Left ventricle myocardium inferior (tissue), 1 donor: ENCODE results near the gene IQCK. TPM values are rescaled to one million over a fixed set of nuclear protein-coding genes. Genes with fewer than 3 reads are reported as not detected.

Experiments used
- DNase-seq: peaks from one replicate; pipeline ENCODE4 v3.0.0-alpha.2; 2020
- H3K27ac ChIP-seq: fragments of 200-600 bp; replicated peaks from 2 replicates; pipeline ENCODE4 v1.8.0; 2021
- H3K27me3 ChIP-seq: fragments of 200-600 bp; 2 replicates; pipeline ENCODE4 v1.8.0; 2021; ENCODE audit warnings: low read depth
- H3K36me3 ChIP-seq: fragments of 200-600 bp; 2 replicates; pipeline ENCODE4 v1.8.0; 2021
- H3K4me1 ChIP-seq: fragments of 200-600 bp; 2 replicates; pipeline ENCODE4 v1.8.0; 2021
- H3K4me3 ChIP-seq: fragments of 200-600 bp; 2 replicates; pipeline ENCODE4 v1.8.0; 2021; ENCODE audit warnings: mild to moderate bottlenecking, moderate library complexity
- H3K9me3 ChIP-seq: fragments of 200-600 bp; replicated peaks from 2 replicates; pipeline ENCODE4 v1.8.0; 2021
- intact Hi-C: fragments of 100-400 bp; cut with micrococcal nuclease; formaldehyde crosslinking; loops from one replicate; pipeline ENCODE4 v1.11.0; 2022
- total RNA-seq: library from RNA; stranded (reverse); fragmentation: NEBNext Ultra II Directional; extraction: Animal tissue kit (Norgen Biotek cat#: 25700); gene quantifications from one replicate; pipeline ENCODE4 v1.2.1, GENCODE V29; 2021
- TF ChIP-seq, protein P1 (sequence below): fragments of 200-600 bp; IDR thresholded peaks from 2 replicates; pipeline ENCODE4 v1.8.0; 2021; ENCODE audit warnings: antibody characterized with exemption, mild to moderate bottlenecking, borderline replicate concordance
- donor health status: DM: no; HTN: yes; CAD: no; lungs with severe emphysema.

Gene IQCK
- total RNA-seq, 1 donor from 2014 or later: 6.0 TPM

DNA sequence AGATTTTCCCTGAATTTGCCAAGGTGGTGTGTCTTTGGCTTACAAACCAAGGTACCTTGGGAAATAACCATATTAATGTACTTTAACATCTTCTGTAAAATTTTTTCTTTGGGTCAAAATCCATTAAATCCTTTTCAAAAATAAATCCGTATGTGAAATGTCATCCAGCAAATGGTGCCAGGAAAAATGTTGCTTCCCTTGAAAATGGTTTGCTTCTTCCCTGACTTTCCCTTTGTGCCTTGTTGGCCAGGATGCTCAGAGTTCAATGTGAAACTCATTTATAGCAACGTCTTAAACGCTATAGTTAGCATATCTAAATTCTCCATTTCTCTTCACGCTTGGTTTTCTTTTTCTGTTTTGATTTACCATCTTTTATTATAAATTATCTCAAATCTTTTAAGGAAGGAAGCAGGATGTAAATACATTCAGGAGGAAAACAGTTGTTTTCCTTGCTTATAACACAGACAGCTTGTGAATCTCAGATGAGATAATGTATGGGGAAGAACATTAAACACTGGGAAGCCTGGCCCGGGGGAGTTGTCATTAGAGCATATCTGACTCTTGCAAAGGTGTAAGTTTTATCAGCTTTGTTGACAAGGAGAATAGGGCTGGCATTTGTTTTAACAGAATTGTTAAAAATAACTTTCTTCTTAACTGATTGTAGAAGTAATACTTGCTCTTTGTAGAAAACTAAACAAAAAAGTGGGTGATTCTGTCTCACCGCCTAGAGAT, 124.5 kb downstream of the IQCK start:
- H3K9me3 ChIP-seq: no peaks in the 10 kb centered on the region
- intact Hi-C loops: no loop called here
- H3K27me3 ChIP-seq: no peaks in the 10 kb centered on the region
- H3K27ac ChIP-seq: peak overlapping the region; percentile 83
- H3K4me1 ChIP-seq: peaks cover 48% of the 10 kb centered on the region
- H3K36me3 ChIP-seq: no peaks in the 10 kb centered on the region
- TF ChIP-seq, protein P1, sequence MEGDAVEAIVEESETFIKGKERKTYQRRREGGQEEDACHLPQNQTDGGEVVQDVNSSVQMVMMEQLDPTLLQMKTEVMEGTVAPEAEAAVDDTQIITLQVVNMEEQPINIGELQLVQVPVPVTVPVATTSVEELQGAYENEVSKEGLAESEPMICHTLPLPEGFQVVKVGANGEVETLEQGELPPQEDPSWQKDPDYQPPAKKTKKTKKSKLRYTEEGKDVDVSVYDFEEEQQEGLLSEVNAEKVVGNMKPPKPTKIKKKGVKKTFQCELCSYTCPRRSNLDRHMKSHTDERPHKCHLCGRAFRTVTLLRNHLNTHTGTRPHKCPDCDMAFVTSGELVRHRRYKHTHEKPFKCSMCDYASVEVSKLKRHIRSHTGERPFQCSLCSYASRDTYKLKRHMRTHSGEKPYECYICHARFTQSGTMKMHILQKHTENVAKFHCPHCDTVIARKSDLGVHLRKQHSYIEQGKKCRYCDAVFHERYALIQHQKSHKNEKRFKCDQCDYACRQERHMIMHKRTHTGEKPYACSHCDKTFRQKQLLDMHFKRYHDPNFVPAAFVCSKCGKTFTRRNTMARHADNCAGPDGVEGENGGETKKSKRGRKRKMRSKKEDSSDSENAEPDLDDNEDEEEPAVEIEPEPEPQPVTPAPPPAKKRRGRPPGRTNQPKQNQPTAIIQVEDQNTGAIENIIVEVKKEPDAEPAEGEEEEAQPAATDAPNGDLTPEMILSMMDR: no peak
- no peak overlapping the region for H3K4me3 ChIP-seq
- DNase-seq: no peak

DNA sequence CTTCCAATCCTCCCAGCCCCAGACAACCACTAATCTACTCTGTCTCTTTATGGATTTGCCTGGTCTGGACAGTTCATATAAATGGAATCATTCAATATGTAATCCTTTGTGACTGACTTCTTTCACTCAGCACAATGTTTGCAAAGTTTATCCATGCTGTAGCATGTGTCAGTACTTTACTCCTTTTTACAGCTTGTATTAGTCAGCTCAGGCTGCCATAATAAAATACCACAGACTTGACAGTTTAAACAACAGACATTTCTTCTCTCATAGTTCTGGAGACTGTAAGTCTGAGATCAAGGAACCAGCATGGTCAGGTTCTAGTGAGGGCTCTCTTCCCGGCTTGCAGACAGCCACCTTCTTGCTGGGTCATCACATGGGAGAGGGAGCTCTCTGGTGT, 125.3 kb downstream of the IQCK start:
- intact Hi-C loops: no loop called here
- H3K4me1 ChIP-seq: peaks cover 41% of the 10 kb centered on the region
- peak overlapping the region; percentile 83 for H3K27ac ChIP-seq
- no peak for DNase-seq
- H3K36me3 ChIP-seq: no peaks in the 10 kb centered on the region
- H3K9me3 ChIP-seq: no peaks in the 10 kb centered on the region
- H3K4me3 ChIP-seq: no peak overlapping the region
- no peaks in the 10 kb centered on the region for H3K27me3 ChIP-seq
- TF ChIP-seq, protein P1: no peak

DNA sequence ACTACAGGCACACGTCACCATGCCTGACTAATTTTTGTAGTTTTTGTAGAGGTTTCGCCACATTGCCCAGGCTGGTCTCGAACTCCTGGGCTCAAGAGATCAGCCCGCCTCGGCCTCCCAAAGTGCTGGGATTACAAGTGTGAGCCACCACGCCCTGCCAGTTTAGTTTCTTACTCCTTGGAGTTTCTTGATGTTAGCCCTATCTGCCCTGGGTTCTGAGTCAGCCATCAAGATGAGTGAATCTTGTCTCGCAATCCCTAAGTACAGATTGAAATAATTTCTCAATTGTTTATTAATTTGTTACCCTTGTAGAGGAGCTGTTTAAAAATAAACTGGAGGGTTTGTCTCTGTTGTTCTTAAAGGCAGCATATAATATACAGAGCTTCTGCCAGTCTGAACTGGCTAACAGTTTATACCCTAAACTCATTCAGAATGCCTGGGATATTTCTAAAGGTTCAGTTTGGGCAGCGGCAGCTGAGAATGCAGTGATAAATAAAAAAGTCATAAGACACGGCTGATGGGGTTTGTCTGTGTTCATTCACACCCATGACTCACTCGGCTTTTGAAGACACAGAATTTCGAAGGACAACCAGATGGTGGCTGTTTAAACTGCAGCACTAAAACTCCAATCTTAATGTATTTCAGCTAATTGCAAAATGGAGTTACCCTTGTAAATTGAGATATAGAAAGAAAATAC, 127.0 kb downstream of the IQCK start:
- DNase-seq: no peak
- TF ChIP-seq, protein P1: no peak
- Histone ChIP-seq H3K9me3 (no peaks in the 10 kb centered on the region), H3K4me1 (peaks cover 34% of the 10 kb centered on the region), H3K27me3 (no peaks in the 10 kb centered on the region), H3K4me3 (no peak overlapping the region), H3K36me3 (peaks cover 4% of the 10 kb centered on the region), H3K27ac (peak overlapping the region; percentile 83)
- intact Hi-C loops: no loop called here

DNA sequence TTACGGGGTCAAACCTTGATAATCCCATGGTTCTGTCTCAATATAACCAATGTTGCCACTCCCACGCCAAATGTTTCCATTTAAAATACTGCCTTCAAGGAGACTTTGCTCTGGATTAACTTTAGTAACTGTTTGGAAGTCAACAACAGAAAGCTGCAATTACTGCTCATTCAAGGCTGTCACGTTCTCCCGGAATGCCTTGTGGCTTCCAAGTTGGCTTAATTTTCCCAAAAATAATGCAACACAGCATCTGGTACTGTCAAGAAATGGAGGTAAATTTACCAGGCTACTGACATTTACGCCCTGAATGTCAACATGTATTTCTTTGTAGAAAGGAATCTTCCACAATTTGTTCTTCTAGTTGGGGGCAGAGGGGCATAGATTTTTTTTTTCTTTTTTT, 128.4 kb downstream of the IQCK start:
- intact Hi-C loops: no loop called here
- Histone ChIP-seq H3K9me3 (no peaks in the 10 kb centered on the region), H3K36me3 (peaks cover 4% of the 10 kb centered on the region), H3K27me3 (no peaks in the 10 kb centered on the region), H3K27ac (no peak overlapping the region), H3K4me3 (no peak overlapping the region), H3K4me1 (peaks cover 32% of the 10 kb centered on the region)
- DNase-seq: no peak
- TF ChIP-seq, protein P1: no peak

DNA sequence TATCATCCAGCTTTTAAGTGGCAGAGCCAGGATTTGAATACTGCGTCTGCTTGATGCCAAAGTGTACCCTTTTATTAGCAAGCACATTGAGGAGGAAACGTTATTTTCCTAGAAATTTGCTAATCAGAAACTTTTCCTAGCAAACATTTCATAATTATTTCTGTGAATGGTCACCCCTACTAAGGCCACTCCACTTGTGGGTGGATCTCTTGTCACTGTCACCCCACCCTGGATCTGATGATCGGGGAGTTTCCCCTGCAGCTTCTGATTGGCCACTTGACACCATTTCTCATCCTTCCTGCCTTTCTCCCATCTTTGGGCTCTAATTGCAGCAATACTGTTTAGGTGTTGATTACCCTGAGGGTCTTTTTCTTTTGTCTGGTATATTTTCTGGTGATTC, 130.7 kb downstream of the IQCK start:
- Histone ChIP-seq H3K9me3 (no peaks in the 10 kb centered on the region), H3K36me3 (peaks cover 4% of the 10 kb centered on the region), H3K27me3 (no peaks in the 10 kb centered on the region), H3K27ac (no peak overlapping the region), H3K4me1 (peaks cover 32% of the 10 kb centered on the region), H3K4me3 (no peak overlapping the region)
- intact Hi-C loops: no loop called here
- no peak for DNase-seq
- TF ChIP-seq, protein P1: no peak
